WI38 (cell line): Measurements from ENCODE around the gene OPRM1.

ENCODE experiments used
- H3K4me3 ChIP-seq: 2 replicates; pipeline ENCODE4 v1.5.1; 2011; ENCODE audit warnings: low read depth, mild to moderate bottlenecking, control low read depth, low read length
- TF ChIP-seq, protein P1 (sequence below): IDR thresholded peaks from 2 replicates; pipeline ENCODE4 v1.5.1; 2012; ENCODE audit warnings: low read depth, mild to moderate bottlenecking, control low read depth, low read length

OPRM1 gene

DNA sequence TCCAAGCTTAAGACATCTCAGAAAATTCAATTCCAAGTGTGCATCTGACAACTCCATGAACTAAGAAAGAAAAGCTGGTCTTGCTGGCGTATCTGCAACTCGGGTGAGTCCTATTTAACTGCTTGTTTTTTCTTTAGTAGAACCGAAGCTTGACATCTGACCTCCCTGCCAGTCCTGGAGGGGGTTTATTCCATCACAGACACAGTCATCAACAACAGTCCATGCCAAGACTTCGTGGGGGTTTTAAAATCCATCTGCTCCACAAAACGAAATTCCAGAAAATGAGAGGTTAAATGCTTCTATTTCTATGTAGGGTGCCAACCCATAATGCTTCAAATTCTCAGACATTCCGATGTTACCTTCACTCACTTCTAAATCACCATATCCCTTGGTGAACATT is 183.7 kb downstream of the OPRM1 start:
- TF ChIP-seq, protein P1, sequence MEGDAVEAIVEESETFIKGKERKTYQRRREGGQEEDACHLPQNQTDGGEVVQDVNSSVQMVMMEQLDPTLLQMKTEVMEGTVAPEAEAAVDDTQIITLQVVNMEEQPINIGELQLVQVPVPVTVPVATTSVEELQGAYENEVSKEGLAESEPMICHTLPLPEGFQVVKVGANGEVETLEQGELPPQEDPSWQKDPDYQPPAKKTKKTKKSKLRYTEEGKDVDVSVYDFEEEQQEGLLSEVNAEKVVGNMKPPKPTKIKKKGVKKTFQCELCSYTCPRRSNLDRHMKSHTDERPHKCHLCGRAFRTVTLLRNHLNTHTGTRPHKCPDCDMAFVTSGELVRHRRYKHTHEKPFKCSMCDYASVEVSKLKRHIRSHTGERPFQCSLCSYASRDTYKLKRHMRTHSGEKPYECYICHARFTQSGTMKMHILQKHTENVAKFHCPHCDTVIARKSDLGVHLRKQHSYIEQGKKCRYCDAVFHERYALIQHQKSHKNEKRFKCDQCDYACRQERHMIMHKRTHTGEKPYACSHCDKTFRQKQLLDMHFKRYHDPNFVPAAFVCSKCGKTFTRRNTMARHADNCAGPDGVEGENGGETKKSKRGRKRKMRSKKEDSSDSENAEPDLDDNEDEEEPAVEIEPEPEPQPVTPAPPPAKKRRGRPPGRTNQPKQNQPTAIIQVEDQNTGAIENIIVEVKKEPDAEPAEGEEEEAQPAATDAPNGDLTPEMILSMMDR: no peak

DNA sequence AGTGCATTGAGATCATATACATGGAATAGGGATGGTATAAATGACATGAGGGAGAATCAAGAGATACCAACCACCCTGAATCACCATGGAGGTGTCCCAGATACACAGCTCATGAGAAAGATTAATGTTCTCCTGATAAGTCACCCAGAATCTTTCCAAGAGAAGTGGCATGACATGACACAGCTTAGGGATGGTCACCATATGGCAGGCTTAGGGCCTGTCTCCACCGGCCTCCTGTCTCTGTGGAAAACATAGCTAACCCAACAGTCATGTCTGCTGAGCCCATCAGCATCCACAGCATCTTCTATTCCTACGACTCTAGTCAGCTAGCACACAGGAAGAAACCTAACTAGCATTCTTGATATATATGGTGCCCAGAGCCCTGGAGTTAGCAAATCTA is 184.3 kb downstream of the OPRM1 start:
- H3K4me3 ChIP-seq: no peak overlapping the region
- TF ChIP-seq, protein P1: no peak

More for the DNA sequence above, 183.7 kb downstream of the OPRM1 start:
- no peak overlapping the region for H3K4me3 ChIP-seq

DNA sequence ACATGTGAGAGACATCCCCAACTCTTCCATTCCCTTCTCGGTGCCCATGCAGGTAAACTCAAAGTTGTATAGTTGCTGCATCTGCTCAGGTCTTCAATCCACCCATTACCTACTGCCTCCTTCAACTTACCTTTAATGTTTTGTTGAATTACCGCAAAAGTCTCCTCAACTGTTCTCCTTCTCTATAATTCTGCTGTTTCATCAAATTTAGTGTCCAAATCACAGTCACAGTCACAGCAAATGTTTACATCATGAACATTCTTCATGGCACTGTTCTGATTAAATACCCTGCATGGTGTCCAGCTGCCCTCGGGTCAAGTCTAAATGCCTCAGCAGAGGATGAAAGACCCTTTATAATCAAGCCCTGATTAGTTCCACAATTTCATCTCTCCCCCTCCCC is 187.4 kb downstream of the OPRM1 start:
- no peak overlapping the region for H3K4me3 ChIP-seq
- TF ChIP-seq, protein P1: no peak

DNA sequence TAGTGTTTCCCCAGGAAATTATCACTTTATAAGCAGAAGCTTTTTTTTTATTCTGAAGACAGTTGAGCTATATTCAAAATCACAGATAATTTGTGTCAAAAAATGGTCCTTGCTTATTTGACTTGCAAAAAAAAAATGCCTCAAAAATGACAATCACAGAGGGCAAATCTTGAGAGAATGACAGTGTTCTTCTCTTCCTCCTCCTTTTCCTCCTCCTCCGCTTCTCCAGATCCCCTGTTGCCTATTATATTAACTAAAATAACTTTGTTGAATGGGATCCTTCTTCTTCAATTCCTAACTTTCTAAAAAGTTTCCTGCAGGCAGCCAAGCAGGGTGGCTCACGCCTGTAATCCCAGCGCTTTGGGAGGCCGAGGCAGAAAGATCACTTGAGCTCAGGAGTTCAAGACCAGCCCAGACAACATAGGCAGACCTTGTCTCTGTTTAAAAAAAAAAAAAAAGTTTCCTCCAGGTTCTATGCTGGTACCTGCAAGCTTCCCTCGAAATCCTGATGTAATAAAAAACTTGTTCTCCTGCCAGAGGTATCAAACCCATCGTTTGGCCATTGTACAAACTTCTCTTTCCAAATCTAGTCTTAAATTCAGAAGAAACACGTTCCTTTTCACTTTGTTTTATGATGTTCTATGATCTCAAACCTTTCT is 189.0 kb downstream of the OPRM1 start:
- TF ChIP-seq, protein P1: no peak
- H3K4me3 ChIP-seq: no peak overlapping the region

DNA sequence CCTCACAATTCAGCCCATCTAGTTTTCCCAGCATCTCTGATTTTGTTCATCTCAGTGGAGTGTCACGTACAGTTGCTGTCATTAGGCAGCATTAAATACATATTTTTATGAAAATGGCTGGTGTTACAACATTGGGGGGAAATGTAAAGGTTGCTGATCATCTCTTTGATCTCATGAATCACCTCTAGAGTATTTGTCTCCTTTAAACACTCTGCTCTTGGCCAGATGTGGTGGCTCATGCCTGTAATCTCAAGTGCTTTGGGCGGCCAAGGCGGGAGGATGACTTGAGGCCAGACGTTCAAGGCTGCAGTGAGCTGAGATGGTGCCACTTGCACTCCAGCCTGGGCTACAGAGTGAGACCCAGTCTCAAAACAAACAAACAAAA is 189.5 kb downstream of the OPRM1 start:
- H3K4me3 ChIP-seq: no peak overlapping the region
- TF ChIP-seq, protein P1: no peak

DNA sequence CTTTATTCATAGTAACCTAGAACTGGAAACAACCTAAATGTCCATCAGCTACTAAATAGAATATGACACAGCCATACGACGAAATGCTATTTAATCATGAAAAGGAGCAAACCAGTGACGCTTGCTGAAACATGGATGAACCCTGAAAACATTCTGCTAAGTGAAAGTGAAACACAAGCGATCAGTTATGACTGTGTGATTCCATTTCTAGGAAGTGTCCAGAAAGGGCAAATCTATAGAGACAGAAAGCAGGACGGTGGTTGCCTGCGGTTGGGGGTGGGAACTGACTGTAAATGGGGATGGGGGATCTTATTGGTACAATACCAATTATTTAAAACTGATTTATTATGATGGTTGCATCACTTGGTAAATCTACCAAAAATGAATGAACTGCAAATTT is 190.7 kb downstream of the OPRM1 start:
- no peak overlapping the region for H3K4me3 ChIP-seq
- TF ChIP-seq, protein P1: no peak

DNA sequence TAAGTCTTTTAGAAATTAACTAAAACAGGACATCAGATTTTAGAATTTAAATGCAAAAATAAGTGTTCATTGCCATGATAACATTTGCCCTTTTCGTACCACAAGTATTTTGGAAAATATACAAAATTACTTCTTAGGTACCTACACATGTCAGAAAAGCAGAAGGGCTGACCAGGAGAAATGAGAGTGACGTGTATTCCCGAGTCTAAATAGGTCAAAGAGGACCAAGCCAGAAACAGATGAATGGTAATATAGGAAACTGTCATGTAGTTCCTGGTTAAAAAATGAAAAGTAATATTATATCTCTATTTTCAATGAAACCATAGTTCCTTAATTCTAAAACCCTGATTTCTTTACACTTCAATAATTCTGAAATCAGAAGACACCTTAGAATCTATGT is 191.4 kb downstream of the OPRM1 start:
- TF ChIP-seq, protein P1: no peak
- no peak overlapping the region for H3K4me3 ChIP-seq
